Sigmoid colon (tissue), 4 donors: ENCODE results near the gene ADD3.

Experiments used
- POLR2A ChIP-seq, 2 donors: fragments of 450-650 bp; IDR thresholded peaks; one replicate each; pipeline ENCODE4 v1.6.1; 2016; ENCODE audit warnings: antibody characterized with exemption in 2 of 2, mild to moderate bottlenecking in 2 of 2, moderate library complexity in 2 of 2
- POLR2AphosphoS5 ChIP-seq, 4 donors: sonication (generic); formaldehyde crosslinking; IDR thresholded peaks; one replicate each; pipeline ENCODE4 v1.6.1; 2017; ENCODE audit warnings: antibody characterized with exemption in 4 of 4
- TF ChIP-seq, protein P1 (sequence below), 4 experiments: fragments of 450-650 bp in 3 of 4; fragments of 200-600 bp in 1 of 4; IDR thresholded peaks; one replicate each; pipeline ENCODE4 v1.5.1; 2016 to 2019; ENCODE audit warnings: antibody characterized with exemption in 4 of 4, mild to moderate bottlenecking in 3 of 4, moderate library complexity in 2 of 4

DNA sequence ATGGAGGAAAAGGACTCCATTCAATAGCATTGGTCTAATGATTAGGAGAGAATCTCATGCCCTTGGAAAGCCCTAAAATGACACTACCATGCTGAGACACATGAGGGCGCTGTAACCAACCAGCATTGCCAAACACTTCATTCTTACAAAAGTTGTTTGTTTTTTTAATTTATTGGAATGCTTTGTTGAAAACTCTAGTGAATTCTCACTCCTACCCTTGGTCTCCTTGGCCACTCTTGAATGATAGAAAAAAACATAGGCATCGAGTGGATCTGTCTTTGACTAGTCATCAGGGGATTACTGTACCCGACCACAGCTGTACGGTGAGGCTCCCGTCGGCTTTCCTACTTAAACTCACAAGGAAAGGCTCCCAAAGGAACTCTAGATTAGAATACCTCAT lies 29.3 kb upstream of the ADD3 start:
- TF ChIP-seq, protein P1, sequence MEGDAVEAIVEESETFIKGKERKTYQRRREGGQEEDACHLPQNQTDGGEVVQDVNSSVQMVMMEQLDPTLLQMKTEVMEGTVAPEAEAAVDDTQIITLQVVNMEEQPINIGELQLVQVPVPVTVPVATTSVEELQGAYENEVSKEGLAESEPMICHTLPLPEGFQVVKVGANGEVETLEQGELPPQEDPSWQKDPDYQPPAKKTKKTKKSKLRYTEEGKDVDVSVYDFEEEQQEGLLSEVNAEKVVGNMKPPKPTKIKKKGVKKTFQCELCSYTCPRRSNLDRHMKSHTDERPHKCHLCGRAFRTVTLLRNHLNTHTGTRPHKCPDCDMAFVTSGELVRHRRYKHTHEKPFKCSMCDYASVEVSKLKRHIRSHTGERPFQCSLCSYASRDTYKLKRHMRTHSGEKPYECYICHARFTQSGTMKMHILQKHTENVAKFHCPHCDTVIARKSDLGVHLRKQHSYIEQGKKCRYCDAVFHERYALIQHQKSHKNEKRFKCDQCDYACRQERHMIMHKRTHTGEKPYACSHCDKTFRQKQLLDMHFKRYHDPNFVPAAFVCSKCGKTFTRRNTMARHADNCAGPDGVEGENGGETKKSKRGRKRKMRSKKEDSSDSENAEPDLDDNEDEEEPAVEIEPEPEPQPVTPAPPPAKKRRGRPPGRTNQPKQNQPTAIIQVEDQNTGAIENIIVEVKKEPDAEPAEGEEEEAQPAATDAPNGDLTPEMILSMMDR (IDR thresholded peaks at IDR 0.05), result peak in 3 of 4 experiments; percentile 26 to 45 (median 42)
- TF ChIP-seq POLR2AphosphoS5 (IDR thresholded peaks at IDR 0.05), result no peak
- TF ChIP-seq POLR2A (IDR thresholded peaks at IDR 0.05), result no peak
